Fibroblast of lung (primary cell): ENCODE results near the gene CDC34. TPM values are rescaled to one million over a fixed set of nuclear protein-coding genes. Genes with fewer than 3 reads are reported as not detected.

ENCODE experiments used
- DNase-seq, 2 donors: peaks; one replicate each; pipeline versions ENCODE4 v3.0.0 to v3.0.0-alpha.2; 2010; ENCODE audit warnings: low read depth in 2 of 2
- H2AFZ ChIP-seq: 2 replicates; pipeline ENCODE4 v1.5.1; 2012; ENCODE audit warnings: low read length, control low read depth, inconsistent platforms
- H3K27ac ChIP-seq: 2 replicates; pipeline ENCODE4 v1.5.1; 2011; ENCODE audit warnings: low read length, control low read depth; ENCODE audit not compliant: insufficient read depth
- H3K27me3 ChIP-seq: 2 replicates; pipeline ENCODE4 v1.5.1; 2011; ENCODE audit warnings: mild to moderate bottlenecking, low read length; ENCODE audit not compliant: control insufficient read depth, insufficient read depth
- H3K36me3 ChIP-seq: 2 replicates; pipeline ENCODE4 v1.5.1; 2011; ENCODE audit warnings: low read length; ENCODE audit not compliant: control insufficient read depth, insufficient read depth
- H3K4me1 ChIP-seq: 2 replicates; pipeline ENCODE4 v1.5.1; 2011; ENCODE audit warnings: low read length; ENCODE audit not compliant: control insufficient read depth, insufficient read depth; ENCODE audit errors: extremely low read depth
- H3K4me2 ChIP-seq: 2 replicates; pipeline ENCODE4 v1.5.1; 2011; ENCODE audit warnings: low read length, control low read depth; ENCODE audit not compliant: insufficient read depth; ENCODE audit errors: extremely low read depth
- H3K4me3 ChIP-seq, 4 experiments: fragments of 200-600 bp in 1 of 4; sonication (generic) in 1 of 4; replicated peaks in 1 of 4; 2 replicates each; pipeline ENCODE4 v1.5.1; 2011 to 2016; ENCODE audit warnings: low read length in 4 of 4, low read depth in 3 of 4, mild to moderate bottlenecking in 3 of 4, control low read depth in 2 of 4, inconsistent platforms in 1 of 4, mixed read lengths in 1 of 4; ENCODE audit not compliant: insufficient read depth in 1 of 4; ENCODE audit errors: control extremely low read depth in 1 of 4
- H3K79me2 ChIP-seq: 2 replicates; pipeline ENCODE4 v1.5.1; 2012; ENCODE audit warnings: mild to moderate bottlenecking, low read length, inconsistent platforms; ENCODE audit not compliant: control insufficient read depth, insufficient read depth
- H3K9ac ChIP-seq: 2 replicates; pipeline ENCODE4 v1.5.1; 2011; ENCODE audit warnings: mild to moderate bottlenecking, low read length, control low read depth; ENCODE audit not compliant: insufficient read depth
- H3K9me3 ChIP-seq: 2 replicates; pipeline ENCODE4 v1.5.1; 2012; ENCODE audit warnings: low read depth, low read length; ENCODE audit not compliant: control insufficient read depth, insufficient read depth
- H4K20me1 ChIP-seq: 2 replicates; pipeline ENCODE4 v1.5.1; 2011; ENCODE audit warnings: low read length; ENCODE audit not compliant: control insufficient read depth, insufficient read depth; ENCODE audit errors: extremely low read depth
- EZH2 ChIP-seq: IDR thresholded peaks from 2 replicates; pipeline ENCODE4 v1.5.1; 2012; ENCODE audit warnings: low read length, control low read depth, mild to moderate bottlenecking; ENCODE audit errors: missing control alignments
- polyA plus RNA-seq, 2 donors: library from polyadenylated mRNA; depleted of rRNA in 1 of 2; stranded (reverse) in 1 of 2; unstranded in 1 of 2; fragments of >200 nt; gene quantifications; 2 replicates each; pipeline ENCODE4 v1.2.1, GENCODE V29; 2011 to 2012; ENCODE audit warnings: missing spikeins in 1 of 2
- total RNA-seq: library from RNA; depleted of rRNA; stranded (reverse); fragments of >200 nt; gene quantifications from 2 replicates; pipeline ENCODE4 v1.2.1, GENCODE V29; 2014
- TF ChIP-seq, protein P1 (sequence below), 2 donors: IDR thresholded peaks in 1 of 2; conservative IDR thresholded peaks in 1 of 2; 1 replicate in 1 of 2; 2 replicates in 1 of 2; pipeline ENCODE4 v1.5.1; 2011 to 2012; ENCODE audit warnings: low read length in 2 of 2, control low read depth in 1 of 2, inconsistent platforms in 1 of 2, low read depth in 1 of 2, mild to moderate bottlenecking in 1 of 2

CDC34 gene
- total and polyA plus RNA-seq, 2 donors (not counting 1 experiment from before 2014, with no cell fraction given): 23.3 to 72.5 TPM

DNA sequence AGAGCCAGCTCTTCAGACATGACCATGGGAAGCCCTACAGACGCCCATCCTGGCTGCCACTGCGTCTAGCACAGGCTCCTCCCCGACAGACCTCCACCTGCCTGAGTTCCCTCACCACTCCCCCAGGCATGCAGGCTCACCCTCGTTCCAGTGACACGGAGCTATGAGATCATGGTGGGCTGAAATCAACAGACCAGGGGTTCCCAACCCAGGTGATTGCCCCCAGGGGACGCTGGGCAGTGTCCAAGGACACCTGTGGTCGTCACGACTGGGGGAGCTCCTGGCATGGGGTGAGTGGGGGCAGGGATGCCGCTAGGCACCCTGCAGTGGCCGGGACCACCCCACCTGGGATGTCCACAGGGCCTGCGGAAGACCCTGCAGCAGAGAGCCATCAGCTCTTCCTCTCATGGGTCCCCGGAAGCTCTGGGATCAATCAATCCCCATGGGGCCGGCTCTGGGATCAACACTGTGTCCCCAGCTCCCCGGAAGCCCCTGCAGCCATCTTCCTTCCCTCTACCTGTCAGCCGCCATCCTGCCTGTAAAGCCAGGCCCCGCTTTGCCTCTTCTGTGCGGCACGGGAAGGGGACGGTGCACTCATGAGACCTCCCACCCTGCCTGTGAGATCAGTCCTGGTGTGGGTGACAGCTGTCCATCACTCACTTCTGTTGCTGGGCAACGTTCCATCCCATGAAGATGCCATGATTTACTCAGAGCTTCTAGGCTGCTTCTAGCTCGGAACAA lies 48.1 kb upstream of the CDC34 start:
- Histone ChIP-seq H3K79me2 (no peaks in the 10 kb centered on the region), H3K4me1 (peaks cover 5% of the 10 kb centered on the region), H2AFZ (no peak overlapping the region), H3K4me3 (no peak overlapping the region), H3K27me3 (no peaks in the 10 kb centered on the region), H3K9ac (no peak overlapping the region), H4K20me1 (no peaks in the 10 kb centered on the region), H3K27ac (no peak overlapping the region), H3K36me3 (no peaks in the 10 kb centered on the region), H3K4me2 (no peak overlapping the region), H3K9me3 (no peaks in the 10 kb centered on the region)
- no peak for DNase-seq
- no peak for TF ChIP-seq EZH2
- TF ChIP-seq, protein P1, sequence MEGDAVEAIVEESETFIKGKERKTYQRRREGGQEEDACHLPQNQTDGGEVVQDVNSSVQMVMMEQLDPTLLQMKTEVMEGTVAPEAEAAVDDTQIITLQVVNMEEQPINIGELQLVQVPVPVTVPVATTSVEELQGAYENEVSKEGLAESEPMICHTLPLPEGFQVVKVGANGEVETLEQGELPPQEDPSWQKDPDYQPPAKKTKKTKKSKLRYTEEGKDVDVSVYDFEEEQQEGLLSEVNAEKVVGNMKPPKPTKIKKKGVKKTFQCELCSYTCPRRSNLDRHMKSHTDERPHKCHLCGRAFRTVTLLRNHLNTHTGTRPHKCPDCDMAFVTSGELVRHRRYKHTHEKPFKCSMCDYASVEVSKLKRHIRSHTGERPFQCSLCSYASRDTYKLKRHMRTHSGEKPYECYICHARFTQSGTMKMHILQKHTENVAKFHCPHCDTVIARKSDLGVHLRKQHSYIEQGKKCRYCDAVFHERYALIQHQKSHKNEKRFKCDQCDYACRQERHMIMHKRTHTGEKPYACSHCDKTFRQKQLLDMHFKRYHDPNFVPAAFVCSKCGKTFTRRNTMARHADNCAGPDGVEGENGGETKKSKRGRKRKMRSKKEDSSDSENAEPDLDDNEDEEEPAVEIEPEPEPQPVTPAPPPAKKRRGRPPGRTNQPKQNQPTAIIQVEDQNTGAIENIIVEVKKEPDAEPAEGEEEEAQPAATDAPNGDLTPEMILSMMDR (conservative IDR thresholded peaks at IDR 0.05 in 1 of 2, IDR thresholded peaks at IDR 0.05 in 1 of 2; ENCODE audit: low read depth in 1 of 2, low read length in 2 of 2): no peak

DNA sequence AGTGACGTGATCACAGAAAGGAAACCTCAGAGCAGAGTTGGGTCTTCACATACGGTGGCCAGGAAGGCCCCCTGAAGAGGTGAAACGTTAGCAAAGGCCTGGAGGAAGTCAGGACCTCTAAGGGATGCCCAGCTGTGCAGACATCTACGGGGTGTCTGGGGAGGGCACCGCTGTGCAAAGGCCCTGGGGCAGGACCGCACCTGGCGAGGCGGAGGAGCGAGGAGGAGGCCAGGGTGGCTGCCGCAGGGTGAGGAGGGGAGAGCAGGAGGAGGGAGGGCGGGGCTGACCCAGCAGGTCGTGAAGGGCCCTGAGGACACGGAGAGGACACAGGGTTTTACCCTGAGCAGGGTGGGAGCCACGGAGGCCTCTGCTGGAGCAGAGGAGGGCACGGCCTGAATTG lies 47.1 kb upstream of the CDC34 start:
- no peak overlapping the region for H3K9ac ChIP-seq
- peaks cover 5% of the 10 kb centered on the region for H3K4me1 ChIP-seq
- no peak overlapping the region for H2AFZ ChIP-seq
- H3K27ac ChIP-seq: no peak overlapping the region
- no peaks in the 10 kb centered on the region for H3K36me3 ChIP-seq
- H3K4me2 ChIP-seq: no peak overlapping the region
- no peak for DNase-seq
- TF ChIP-seq EZH2: no peak
- TF ChIP-seq, protein P1 (conservative IDR thresholded peaks at IDR 0.05 in 1 of 2, IDR thresholded peaks at IDR 0.05 in 1 of 2; ENCODE audit: low read depth in 1 of 2, low read length in 2 of 2): no peak
- H3K79me2 ChIP-seq: no peaks in the 10 kb centered on the region
- H3K9me3 ChIP-seq: no peaks in the 10 kb centered on the region
- no peaks in the 10 kb centered on the region for H4K20me1 ChIP-seq
- no peaks in the 10 kb centered on the region for H3K27me3 ChIP-seq
- no peak overlapping the region for H3K4me3 ChIP-seq

DNA sequence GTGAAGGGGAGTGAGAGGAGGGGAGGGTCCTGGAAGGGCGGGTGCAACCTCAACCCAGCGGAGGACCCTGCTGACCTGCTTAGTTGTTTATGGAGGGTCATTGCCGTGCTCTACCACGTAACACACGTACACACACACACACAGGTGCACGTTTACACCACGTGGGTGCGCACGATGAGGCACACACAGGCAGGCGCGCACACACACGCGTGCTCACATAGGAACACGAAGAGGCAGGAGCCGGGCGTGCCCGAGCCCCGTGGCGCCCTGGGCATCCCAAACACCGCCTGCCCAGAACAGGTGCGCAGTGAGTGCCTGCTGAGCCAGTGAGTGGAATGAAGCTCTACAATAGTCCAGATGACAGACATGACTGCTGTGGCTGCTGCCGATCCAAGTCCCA lies 46.5 kb upstream of the CDC34 start:
- Histone ChIP-seq H3K4me3 (no peak overlapping the region), H3K79me2 (no peaks in the 10 kb centered on the region), H3K4me2 (no peak overlapping the region), H3K36me3 (no peaks in the 10 kb centered on the region), H4K20me1 (no peaks in the 10 kb centered on the region), H3K9ac (no peak overlapping the region), H2AFZ (no peak overlapping the region), H3K4me1 (peaks cover 7% of the 10 kb centered on the region), H3K9me3 (no peaks in the 10 kb centered on the region), H3K27me3 (no peaks in the 10 kb centered on the region), H3K27ac (no peak overlapping the region)
- no peak for DNase-seq
- TF ChIP-seq, protein P1 (conservative IDR thresholded peaks at IDR 0.05 in 1 of 2, IDR thresholded peaks at IDR 0.05 in 1 of 2; ENCODE audit: low read depth in 1 of 2, low read length in 2 of 2): no peak
- no peak for TF ChIP-seq EZH2
